Stimulated activated CD4-positive, alpha-beta T cell treated with anti-CD3 and anti-CD28 coated beads, Interleukin-15, amount 100 ng/mL, for 24 hours (primary cell): Measurements from ENCODE around the gene GAS7.
"Not testable (repeated sequence)": the region's sequence is repeated elsewhere in the genome, so short reads cannot be mapped to it uniquely, and the experiment has no call there.

ENCODE experiments used
- DNase-seq: peaks from one replicate; pipeline ENCODE4 v3.0.0-alpha.2; 2020

GAS7 gene

GRCh38 chr17:10042589-10043244, 155.7 kb downstream of the GAS7 start:
- DNase-seq = no peak

GRCh38 chr17:10041916-10042588, 156.4 kb downstream of the GAS7 start:
- DNase-seq = no peak

GRCh38 chr17:10041287-10041612, 157.2 kb downstream of the GAS7 start:
- DNase-seq = no peak

- no peak for DNase-seq
These were observed 161.8 kb downstream of the GAS7 start for GRCh38 chr17:10036511-10037061.

- DNase-seq = no peak
These were observed 162.5 kb downstream of the GAS7 start for GRCh38 chr17:10035885-10036284.

GRCh38 chr17:10034719-10035475, 163.5 kb downstream of the GAS7 start:
- no peak for DNase-seq

GRCh38 chr17:10033959-10034358, 164.4 kb downstream of the GAS7 start:
- DNase-seq = no peak

- DNase-seq = no peak
These were observed 165.0 kb downstream of the GAS7 start for GRCh38 chr17:10033449-10033848.

DNA sequence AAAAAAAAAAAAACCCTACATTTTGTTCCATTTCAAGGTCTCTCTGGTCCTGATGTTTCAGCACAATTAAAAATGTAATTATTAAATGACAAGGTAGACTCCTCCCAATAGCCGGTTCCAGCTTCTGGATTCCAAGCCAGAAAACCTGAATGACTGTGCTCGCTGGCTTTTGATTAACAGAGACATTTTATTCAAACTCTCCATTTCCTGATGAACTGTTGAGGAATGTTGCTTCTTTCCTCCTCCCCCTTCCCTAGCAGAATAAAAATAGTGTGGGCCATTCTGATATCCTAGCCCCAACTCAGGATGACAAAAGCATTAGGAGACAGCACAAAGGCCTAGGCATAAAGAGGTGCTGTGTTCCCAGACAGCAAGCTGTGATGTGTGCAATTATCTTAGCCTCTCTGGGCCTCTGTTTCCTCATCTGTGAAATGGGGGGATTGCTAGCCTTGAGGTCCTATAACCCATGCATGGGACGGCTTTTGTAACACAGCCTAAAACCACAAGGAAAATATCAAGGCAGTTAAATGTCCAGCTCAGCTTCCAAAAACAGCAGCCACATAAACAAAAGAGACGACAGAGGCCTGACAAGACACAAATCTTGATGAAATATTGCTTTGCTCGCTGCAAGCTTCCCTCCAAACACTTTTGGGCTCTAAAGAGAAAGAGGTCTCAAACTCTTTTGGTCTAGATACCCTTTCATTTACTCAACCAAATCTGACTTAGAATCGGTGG, 166.1 kb downstream of the GAS7 start:
- DNase-seq = no peak

DNA sequence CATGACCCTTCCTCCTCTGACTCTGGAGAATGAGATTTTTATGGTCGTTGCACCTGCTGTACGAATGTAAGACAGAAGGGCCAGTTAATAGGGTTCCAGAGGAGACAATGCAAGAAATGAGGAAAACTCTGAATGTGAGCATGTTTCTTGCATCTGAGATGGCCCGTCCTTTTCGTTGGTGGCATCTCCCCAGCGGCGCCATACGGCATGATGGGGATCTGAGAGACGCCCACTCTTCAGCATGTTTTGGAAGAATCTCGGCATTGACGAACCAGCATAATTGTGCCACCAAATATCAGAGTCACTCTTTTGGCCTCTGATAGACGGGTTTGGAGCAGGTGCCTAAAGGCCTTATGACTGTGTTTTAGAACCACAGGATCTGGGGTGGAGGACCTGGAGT, 166.8 kb downstream of the GAS7 start:
- no peak for DNase-seq

GRCh38 chr17:10031127-10031526, 167.3 kb downstream of the GAS7 start:
- DNase-seq = no peak

- DNase-seq = no peak
These were observed 169.3 kb downstream of the GAS7 start for GRCh38 chr17:10029129-10029528.

GRCh38 chr17:10025976-10026901, 172.2 kb downstream of the GAS7 start:
- DNase-seq = no peak

DNA sequence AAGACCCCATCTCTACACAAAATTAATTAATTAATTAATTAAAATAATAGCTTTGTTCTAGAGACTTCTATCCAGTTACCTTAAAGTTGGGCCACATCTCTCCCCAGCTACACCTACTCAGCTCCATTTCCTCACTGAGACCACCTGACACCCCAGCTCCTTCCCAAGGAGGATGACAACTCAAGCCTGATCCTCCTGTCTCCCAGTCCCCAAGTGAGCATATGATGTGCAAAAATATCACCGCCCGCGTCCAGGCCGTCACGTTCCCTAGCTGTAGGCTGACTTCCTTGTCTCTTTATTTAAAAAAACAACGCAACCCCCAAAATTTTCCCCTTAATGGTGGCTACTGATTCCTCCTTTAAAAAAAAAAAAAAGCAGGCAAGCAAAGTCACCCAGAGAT, 173.2 kb downstream of the GAS7 start:
- no peak for DNase-seq

GRCh38 chr17:10022416-10022815, 176.0 kb downstream of the GAS7 start:
- DNase-seq = no peak

GRCh38 chr17:10021272-10021984, 177.0 kb downstream of the GAS7 start:
- no peak for DNase-seq

- DNase-seq = no peak
These were observed 178.4 kb downstream of the GAS7 start for GRCh38 chr17:10019941-10020451.

DNA sequence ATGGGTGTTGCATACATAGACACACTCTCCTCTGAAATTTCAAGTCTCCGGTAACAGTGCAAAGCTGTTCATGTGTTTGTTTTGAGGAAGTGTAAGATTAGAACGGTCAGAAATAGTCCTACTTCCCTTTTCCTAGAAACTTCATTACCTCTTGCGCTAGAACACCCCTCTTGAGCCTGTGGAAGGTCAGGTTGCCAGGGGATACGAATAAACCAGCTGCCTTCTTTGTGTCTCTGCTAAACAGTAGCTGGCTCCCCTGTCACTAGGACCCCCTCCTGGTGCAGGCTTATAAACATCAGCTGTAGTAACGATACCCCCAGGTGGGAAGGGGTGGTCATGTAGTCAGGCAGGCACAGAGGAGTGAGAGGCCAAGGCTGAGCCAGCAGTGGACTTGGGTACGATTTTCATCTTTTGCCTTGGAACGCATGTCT, 179.9 kb downstream of the GAS7 start:
- DNase-seq = no peak

DNA sequence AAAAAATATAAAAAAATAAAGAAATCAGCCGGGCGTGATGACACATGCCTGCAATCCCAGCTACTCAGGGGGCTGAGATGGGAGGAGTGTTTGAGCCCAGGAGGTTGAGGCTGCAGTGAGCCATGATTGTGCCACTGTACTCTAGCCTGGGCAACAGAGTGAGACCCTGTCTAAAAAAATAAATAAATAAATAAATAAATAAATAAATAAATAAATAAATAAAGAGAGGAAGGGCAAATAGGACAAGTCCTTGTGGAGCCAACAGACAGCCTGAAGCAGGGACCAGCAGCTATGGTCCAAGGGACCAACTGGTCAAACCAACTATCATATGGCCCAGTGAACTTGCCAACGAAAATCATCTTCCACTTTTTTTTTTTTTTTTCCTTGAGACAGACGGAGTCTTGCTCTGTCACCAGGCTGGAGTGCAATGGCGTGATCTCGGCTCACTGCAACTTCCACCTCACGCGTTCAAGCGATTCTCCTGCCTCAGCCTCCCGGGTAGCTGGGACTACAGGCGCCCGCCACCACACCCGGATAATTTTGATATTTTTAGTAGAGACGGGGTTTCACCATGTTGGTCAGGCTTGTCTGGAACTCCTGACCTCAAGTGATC, 181.3 kb downstream of the GAS7 start:
- DNase-seq = not testable (repeated sequence)

DNA sequence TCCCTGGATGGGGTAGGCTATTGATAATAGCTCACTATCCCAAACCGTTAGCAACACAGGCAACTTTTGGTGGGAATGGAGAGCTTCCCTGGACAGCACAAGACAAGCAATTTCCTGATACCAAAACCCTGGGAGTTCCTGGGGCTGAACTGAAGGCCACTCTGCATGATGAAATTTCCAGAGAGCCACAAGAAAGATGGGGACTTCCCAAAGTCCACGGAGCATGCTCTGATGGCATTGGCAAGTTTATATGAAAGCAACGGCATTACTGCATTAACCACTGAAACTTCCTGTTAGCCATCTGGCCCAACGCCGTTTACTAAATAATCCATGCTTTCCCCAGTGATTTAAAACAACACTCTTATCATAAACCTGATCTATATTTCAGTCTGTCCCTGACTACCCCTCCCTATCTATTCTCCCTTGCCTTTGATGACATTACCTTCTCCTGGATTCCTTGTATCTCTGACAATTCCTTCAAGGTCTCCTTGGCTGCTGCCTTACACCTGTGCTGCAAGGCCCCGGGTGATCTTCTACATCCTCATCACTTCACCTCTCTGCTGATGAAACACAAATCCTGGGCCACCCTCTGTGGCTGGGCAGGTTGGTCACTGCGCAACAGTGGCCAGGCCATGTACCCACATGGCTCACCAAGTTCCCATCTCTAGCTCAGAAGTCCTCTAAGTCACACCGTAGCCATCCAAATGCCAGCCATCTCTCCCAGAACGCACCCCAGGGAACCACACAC, 184.9 kb downstream of the GAS7 start:
- no peak for DNase-seq
